H1 (cell line): ENCODE measurements around the gene AOPEP. TPM values are rescaled to one million over a fixed set of nuclear protein-coding genes. Genes with fewer than 3 reads are reported as not detected.
A peak's percentile ranks its signal among the peaks of the same experiment; 100 is the strongest.

Experiments used
- CTCF ChIA-PET: fragments of 300-600 bp; sonication (Branson Sonifier 250); formaldehyde crosslinking; loops from one replicate; lab custom pipeline; 2021; ENCODE audit not compliant: partially characterized antibody; lab: Charles Lee
- POLR2A ChIA-PET: fragments of 300-600 bp; sonication (Branson Sonifier 250); formaldehyde crosslinking; loops from one replicate; lab custom pipeline; 2021; ENCODE audit warnings: inconsistent platforms; ENCODE audit not compliant: partially characterized antibody; lab: Charles Lee
- DNase-seq, 2 experiments: peaks; one replicate each; pipeline versions ENCODE4 v3.0.0 to v3.0.0-alpha.2; 2010 to 2022; ENCODE audit warnings: low spot score in 2 of 2, low read depth in 1 of 2, mixed read lengths in 1 of 2
- FAIRE-seq: peaks from 2 replicates; lab custom pipeline; 2011; peaks lifted over from hg19 to GRCh38; lab: Jason Lieb, UNC
- H2AFZ ChIP-seq: 2 replicates; pipeline ENCODE4 v1.8.1; 2012; ENCODE audit warnings: low read length, inconsistent platforms
- H2AK5ac ChIP-seq: 2 replicates; pipeline ENCODE4 v1.6.1; 2013; ENCODE audit warnings: low read depth, low read length
- H2BK120ac ChIP-seq: replicated peaks from 2 replicates; pipeline ENCODE3; 2013; ENCODE audit warnings: low read depth, low read length, inconsistent platforms
- H2BK12ac ChIP-seq: 2 replicates; pipeline ENCODE4 v1.6.1; 2013; ENCODE audit warnings: low read depth, low read length
- H2BK15ac ChIP-seq: 2 replicates; pipeline ENCODE4 v1.6.1; 2013; ENCODE audit warnings: low read length
- H2BK20ac ChIP-seq: 2 replicates; pipeline ENCODE4 v1.6.1; 2013; ENCODE audit warnings: low read length
- H2BK5ac ChIP-seq: 2 replicates; pipeline ENCODE4 v1.6.1; 2013; ENCODE audit warnings: low read depth, low read length
- H3K14ac ChIP-seq: 2 replicates; pipeline ENCODE4 v1.6.1; 2013; ENCODE audit warnings: inconsistent platforms; ENCODE audit not compliant: insufficient read length
- H3K18ac ChIP-seq: 2 replicates; pipeline ENCODE4 v1.6.1; 2013; ENCODE audit warnings: low read length; ENCODE audit errors: extremely low read depth
- H3K23ac ChIP-seq: 2 replicates; pipeline ENCODE4 v1.6.1; 2013; ENCODE audit warnings: inconsistent platforms; ENCODE audit not compliant: insufficient read length
- H3K23me2 ChIP-seq: 2 replicates; pipeline ENCODE4 v1.6.1; 2013; ENCODE audit warnings: low read depth, low read length
- H3K27ac ChIP-seq: 2 replicates; pipeline ENCODE4 v1.6.1; 2011; ENCODE audit warnings: low read depth, low read length, inconsistent platforms
- H3K27me3 ChIP-seq, 4 experiments: replicated peaks in 1 of 4; 1 replicate in 1 of 4; 2 replicates in 3 of 4; pipeline versions ENCODE4 v1.6.1 to v1.8.1; 2011 to 2013; ENCODE audit warnings: low read length in 3 of 4, mild to moderate bottlenecking in 3 of 4, inconsistent platforms in 2 of 4, mixed read lengths in 2 of 4, moderate library complexity in 1 of 4; ENCODE audit not compliant: control insufficient read depth in 3 of 4, insufficient read depth in 3 of 4; ENCODE audit errors: extremely low read depth in 1 of 4
- H3K36me3 ChIP-seq, 4 experiments: 2 replicates each; pipeline versions ENCODE4 v1.6.1 to v1.8.1; 2011 to 2013; ENCODE audit warnings: mild to moderate bottlenecking in 4 of 4, low read length in 3 of 4, moderate library complexity in 2 of 4, control low read depth in 1 of 4, inconsistent platforms in 1 of 4; ENCODE audit not compliant: insufficient read depth in 4 of 4, control insufficient read depth in 2 of 4
- H3K4ac ChIP-seq: replicated peaks from 2 replicates; pipeline ENCODE3; 2013; ENCODE audit warnings: low read length, low read depth, mixed read lengths, inconsistent platforms; ENCODE audit not compliant: insufficient read length
- H3K4me1 ChIP-seq, 4 experiments: replicated peaks in 1 of 4; 1 replicate in 1 of 4; 2 replicates in 3 of 4; pipeline versions ENCODE4 v1.6.1 to v1.8.1; 2011 to 2013; ENCODE audit warnings: low read length in 3 of 4, inconsistent platforms in 2 of 4, mixed read lengths in 1 of 4; ENCODE audit not compliant: insufficient read depth in 4 of 4, control insufficient read depth in 3 of 4
- H3K4me2 ChIP-seq, 2 experiments: 2 replicates each; pipeline versions ENCODE4 v1.6.1 to v1.8.1; 2011 to 2013; ENCODE audit warnings: low read depth in 2 of 2, low read length in 2 of 2, control low read depth in 1 of 2, inconsistent platforms in 1 of 2, mild to moderate bottlenecking in 1 of 2; ENCODE audit not compliant: insufficient read depth in 1 of 2
- H3K4me3 ChIP-seq, 4 experiments: fragments of 200-600, 300-600 bp in 1 of 4; sonication (generic), shearing (Covaris generic), sonication (Bioruptor Twin) in 1 of 4; 2 replicates each; pipeline versions ENCODE4 v1.5.1 to v1.8.1; 2011 to 2016; ENCODE audit warnings: low read length in 4 of 4, low read depth in 3 of 4, control low read depth in 2 of 4, inconsistent platforms in 2 of 4, mild to moderate bottlenecking in 2 of 4, mixed read lengths in 1 of 4, moderate library complexity in 1 of 4; ENCODE audit not compliant: insufficient read depth in 2 of 4; ENCODE audit errors: extremely low read depth in 1 of 4
- H3K56ac ChIP-seq: replicated peaks from 2 replicates; pipeline ENCODE3; 2013; ENCODE audit warnings: low read depth, mild to moderate bottlenecking, mixed read lengths, low read length, inconsistent platforms; ENCODE audit not compliant: insufficient read length
- H3K79me1 ChIP-seq: 2 replicates; pipeline ENCODE4 v1.6.1; 2013; ENCODE audit warnings: low read depth, low read length, control low read depth
- H3K79me2 ChIP-seq, 2 experiments: 2 replicates each; pipeline versions ENCODE4 v1.6.1 to v1.8.1; 2012 to 2013; ENCODE audit warnings: low read length in 2 of 2, mild to moderate bottlenecking in 2 of 2, inconsistent platforms in 1 of 2; ENCODE audit not compliant: insufficient read depth in 2 of 2, control insufficient read depth in 1 of 2
- H3K9ac ChIP-seq, 4 experiments: replicated peaks in 1 of 4; 1 replicate in 1 of 4; 2 replicates in 3 of 4; pipeline versions ENCODE4 v1.6.1 to v1.8.1; 2011 to 2013; ENCODE audit warnings: low read depth in 3 of 4, low read length in 3 of 4, control low read depth in 2 of 4, mild to moderate bottlenecking in 2 of 4, moderate library complexity in 2 of 4, inconsistent platforms in 1 of 4; ENCODE audit errors: extremely low read depth in 1 of 4
- H3K9me3 ChIP-seq, 2 experiments: 2 replicates each; pipeline versions ENCODE4 v1.6.1 to v1.8.1; 2012 to 2013; ENCODE audit warnings: mild to moderate bottlenecking in 2 of 2, moderate library complexity in 2 of 2, control low read depth in 1 of 2, inconsistent platforms in 1 of 2, low read depth in 1 of 2, low read length in 1 of 2, mixed read lengths in 1 of 2; ENCODE audit not compliant: insufficient read depth in 2 of 2
- H4K20me1 ChIP-seq, 2 experiments: replicated peaks in 1 of 2; 2 replicates each; pipeline versions ENCODE3 to v1.8.1; 2011 to 2013; ENCODE audit warnings: inconsistent platforms in 2 of 2, low read length in 2 of 2, mild to moderate bottlenecking in 1 of 2; ENCODE audit not compliant: insufficient read depth in 2 of 2, control insufficient read depth in 1 of 2
- H4K5ac ChIP-seq: 2 replicates; pipeline ENCODE4 v1.6.1; 2013; ENCODE audit warnings: low read length, low read depth, mixed read lengths, inconsistent platforms; ENCODE audit not compliant: insufficient read length
- H4K8ac ChIP-seq: 2 replicates; pipeline ENCODE4 v1.8.0; 2013; ENCODE audit warnings: mild to moderate bottlenecking, moderate library complexity, low read length, inconsistent platforms; ENCODE audit not compliant: insufficient read depth; ENCODE audit errors: extremely low read depth
- H4K91ac ChIP-seq: replicated peaks from 2 replicates; pipeline ENCODE3; 2013; ENCODE audit warnings: low read length, mixed read lengths, inconsistent platforms; ENCODE audit not compliant: insufficient read length
- CREB1 ChIP-seq: IDR thresholded peaks from 2 replicates; pipeline ENCODE4 v1.6.1; 2012; ENCODE audit warnings: inconsistent platforms
- CTCF ChIP-seq, 3 experiments: IDR thresholded peaks; 1 replicate in 2 of 3; 2 replicates in 1 of 3; pipeline versions ENCODE4 v1.5.1 to v1.6.1; 2011; ENCODE audit warnings: low read length in 3 of 3, mild to moderate bottlenecking in 3 of 3, inconsistent platforms in 2 of 3, low read depth in 1 of 3, moderate library complexity in 1 of 3; ENCODE audit not compliant: insufficient read depth in 1 of 3; ENCODE audit errors: control extremely low read depth in 1 of 3
- EZH2 ChIP-seq: fragments of 200-600 bp; sonication (generic); IDR thresholded peaks from 2 replicates; pipeline ENCODE4 v1.7.1; 2012; ENCODE audit warnings: low read depth, mild to moderate bottlenecking, moderate library complexity, low read length, inconsistent platforms; ENCODE audit not compliant: severe bottlenecking
- RAD21 ChIP-seq, 2 experiments: IDR thresholded peaks in 1 of 2; conservative IDR thresholded peaks in 1 of 2; 2 replicates each; pipeline ENCODE4 v1.6.1; 2011; ENCODE audit warnings: low read depth in 2 of 2, low read length in 2 of 2, improper control_type of control experiment in 1 of 2, inconsistent platforms in 1 of 2, mild to moderate bottlenecking in 1 of 2, moderate library complexity in 1 of 2
- WGBS, 2 experiments: shearing (Covaris generic) in 1 of 2; methylation state at CpG; one replicate each; pipeline versions ENCODE4 v1.1.6 to v1.1.7; 2013 to 2015; ENCODE audit warnings: low lambda C conversion rate in 2 of 2, mixed read lengths in 2 of 2, inconsistent platforms in 1 of 2, low coverage in 1 of 2, missing lambda C conversion rate in 1 of 2; ENCODE audit not compliant: insufficient replicate concordance in 2 of 2, insufficient coverage in 1 of 2, insufficient read length in 1 of 2; ENCODE audit errors: extremely low coverage in 1 of 2, missing lambda C conversion rate in 1 of 2; 5-methylcytosine and 5-hydroxymethylcytosine counted together
- polyA plus RNA-seq, 7 experiments: library from polyadenylated mRNA; depleted of rRNA in 3 of 7; stranded (reverse) in 5 of 7; unstranded in 2 of 7; fragments of >200 nt in 5 of 7; fragments of 200-250 nt in 2 of 7; gene quantifications; 1 replicate in 5 of 7; 2 replicates in 1 of 7; 4 replicates in 1 of 7; pipeline versions ENCODE4 v1.2.1 to v1.2.3, GENCODE V29; 2011 to 2013; ENCODE audit warnings: missing spikeins in 2 of 7, mixed read lengths in 2 of 7
- total RNA-seq: library from RNA; stranded (reverse); fragmentation: NEBNext Ultra II Directional; extraction: Animal tissue kit (Norgen Biotek cat#: 25700); gene quantifications from 2 replicates; pipeline ENCODE4 v1.2.1, GENCODE V29; 2021

AOPEP gene
- total and polyA plus RNA-seq, 2 of the 8 experiments (the other 6 are each of a cell fraction or from before 2014, with no cell fraction given), result 6.1 to 14.3 TPM

- no peak overlapping the region for H3K4ac ChIP-seq
- H4K20me1 ChIP-seq, result peaks cover 0 to 5% of the 10 kb centered on the region in 2 experiments
- H3K4me2 ChIP-seq, result peak overlapping the region; percentile 67 to 69
- H3K56ac ChIP-seq, result no peak overlapping the region
- H2AK5ac ChIP-seq, result no peak overlapping the region
- no peak overlapping the region for H4K91ac ChIP-seq
- H2BK12ac ChIP-seq, result no peak overlapping the region
- CTCF ChIA-PET, result interaction anchor here (0.7 to 4.4 kb wide), 28 partner anchors 9 to 365 kb away, joined by 3 to 22 read pairs (median 4); no protein-coding TSS in a partner anchor
- H3K79me2 ChIP-seq, result no peaks in the 10 kb centered on the region
- H3K9me3 ChIP-seq, result no peaks in the 10 kb centered on the region
- H3K18ac ChIP-seq, result no peak overlapping the region
- H2BK15ac ChIP-seq, result no peak overlapping the region
- H3K27me3 ChIP-seq, result peaks cover 0 to 20% (median 9%) of the 10 kb centered on the region in 4 experiments; a peak in 6 of 7 replicates
- no peak overlapping the region for H4K5ac ChIP-seq
- DNase-seq, result peak in 1 of 2 experiments; percentile 57
- H3K9ac ChIP-seq, result no peak overlapping the region
- H3K36me3 ChIP-seq, result no peaks in the 10 kb centered on the region
- H3K23ac ChIP-seq, result no peak overlapping the region
- TF ChIP-seq EZH2 (peak; percentile 10), CTCF (IDR thresholded peaks at IDR 0.05; ENCODE audit: control extremely low read depth in 1 of 3, insufficient read depth in 1 of 3, low read depth in 1 of 3, low read length in 3 of 3) (peak; percentile 23 to 30 (median 23); a peak in 3 of 4 replicates), RAD21 (IDR thresholded peaks at IDR 0.05 in 1 of 2, conservative IDR thresholded peaks at IDR 0.05 in 1 of 2; ENCODE audit: low read depth in 2 of 2, low read length in 2 of 2) (peak in 1 of 2 experiments; percentile 44; a peak in 2 of 4 replicates), CREB1 (no peak)
- TF ChIP-seq, all 59 proteins: peak for 3
- H2BK5ac ChIP-seq, result no peak overlapping the region
- H3K4me3 ChIP-seq, result peak overlapping the region in 3 of 4 experiments; percentile 29 to 52 (median 41); a peak in 5 of 8 replicates
- peaks cover 6 to 20% (median 12%) of the 10 kb centered on the region in 4 experiments for H3K4me1 ChIP-seq
- H4K8ac ChIP-seq, result no peak overlapping the region
- no peak overlapping the region for H2AFZ ChIP-seq
- no peak overlapping the region for H2BK120ac ChIP-seq
- H2BK20ac ChIP-seq, result no peak overlapping the region
- POLR2A ChIA-PET, result no interaction called here
- H3K79me1 ChIP-seq, result no peaks in the 10 kb centered on the region
- peaks cover 12% of the 10 kb centered on the region for H3K23me2 ChIP-seq
- no peak for FAIRE-seq
- 30% methylated on average over 16 of the region's 16 CpGs; no CpG with 5 or more reads in 1 of the 2 experiments for WGBS, 2 experiments
- no peak overlapping the region for H3K14ac ChIP-seq
- H3K27ac ChIP-seq, result no peak overlapping the region
Observed at GRCh38 chr9:95045751-95046150, 319.3 kb downstream of the AOPEP start.
